GM04503 (cell line): ENCODE results near the gene ZNF429.
"Not testable (repeated sequence)": the region's sequence is repeated elsewhere in the genome, so short reads cannot be mapped to it uniquely, and the experiment has no call there.

Experiments
- DNase-seq: peaks from one replicate; pipeline ENCODE4 v3.0.0-alpha.2; 2012; ENCODE audit warnings: low read depth

ZNF429 gene

GRCh38 chr19:21505459-21506451, at the start of gene ZNF429:
Gene ZNF429 (plus strand): TSS chr19:21505602. CDS start chr19:21505772, 170 bp downstream.
- DNase-seq = peak; percentile 71

GRCh38 chr19:21460686-21461085, 44.7 kb upstream of the ZNF429 start:
- no peak for DNase-seq

- no peak for DNase-seq
Observed at GRCh38 chr19:21462540-21462939, 42.9 kb upstream of the ZNF429 start.

GRCh38 chr19:21463449-21464105, 41.8 kb upstream of the ZNF429 start:
- DNase-seq = no peak

GRCh38 chr19:21466627-21467026, 38.8 kb upstream of the ZNF429 start:
- no peak for DNase-seq

- no peak for DNase-seq
Observed at GRCh38 chr19:21468791-21469190, 36.6 kb upstream of the ZNF429 start.

GRCh38 chr19:21472507-21472906, 32.9 kb upstream of the ZNF429 start:
- no peak for DNase-seq

- DNase-seq = no peak
Observed at GRCh38 chr19:21474671-21475181, 30.7 kb upstream of the ZNF429 start.

- not testable (repeated sequence) for DNase-seq
Observed at GRCh38 chr19:21482361-21482760, 23.0 kb upstream of the ZNF429 start.

GRCh38 chr19:21482863-21483276, 22.5 kb upstream of the ZNF429 start:
- no peak for DNase-seq

GRCh38 chr19:21483589-21484170, 21.7 kb upstream of the ZNF429 start:
- DNase-seq = no peak

GRCh38 chr19:21484631-21485030, 20.8 kb upstream of the ZNF429 start:
- DNase-seq = no peak

- no peak for DNase-seq
Observed at GRCh38 chr19:21485926-21486325, 19.5 kb upstream of the ZNF429 start.

GRCh38 chr19:21487969-21488368, 17.4 kb upstream of the ZNF429 start:
- no peak for DNase-seq

GRCh38 chr19:21491146-21491545, 14.3 kb upstream of the ZNF429 start:
- no peak for DNase-seq

- no peak for DNase-seq
Observed at GRCh38 chr19:21492947-21493906, 12.2 kb upstream of the ZNF429 start.

- no peak for DNase-seq
Observed at GRCh38 chr19:21496876-21497275, 8.5 kb upstream of the ZNF429 start.

- DNase-seq = no peak
Observed at GRCh38 chr19:21498651-21499050, 6.8 kb upstream of the ZNF429 start.

- DNase-seq = no peak
Observed at GRCh38 chr19:21508198-21508597, 2.8 kb downstream of the ZNF429 start.

- DNase-seq = not testable (repeated sequence)
Observed at GRCh38 chr19:21511058-21511457, 5.7 kb downstream of the ZNF429 start.

- DNase-seq = not testable (repeated sequence)
Observed at GRCh38 chr19:21512609-21513008, 7.2 kb downstream of the ZNF429 start.
